HepG2 (cell line): ENCODE results near the gene LYRM1. TPM values are rescaled to one million over a fixed set of nuclear protein-coding genes. Genes with fewer than 3 reads are reported as not detected.
A peak's percentile ranks its signal among the peaks of the same experiment; 100 is the strongest.

Experiments
- ATF7-NPFF ChIP-seq: sonication (generic); formaldehyde crosslinking; IDR thresholded peaks from 2 replicates; pipeline ENCODE4 v1.8.1; 2023; ENCODE audit warnings: mild to moderate bottlenecking, low read depth, missing genetic modification reagents, moderate library complexity
- CREB1 ChIP-seq, 2 experiments: fragments of 450-650 bp in 1 of 2; IDR thresholded peaks; 2 replicates each; pipeline ENCODE4 v1.6.1; 2016 to 2017; ENCODE audit warnings: control low read depth in 1 of 2, mild to moderate bottlenecking in 1 of 2, missing compliant biosample characterization in 1 of 2, missing genetic modification characterization in 1 of 2
- HDAC2 ChIP-seq: sonication (generic); formaldehyde crosslinking; IDR thresholded peaks from 2 replicates; pipeline ENCODE4 v1.4.0; 2020; ENCODE audit warnings: missing genetic modification reagents
- HNRNPK ChIP-seq: fragments of 200-400 bp; formaldehyde crosslinking; IDR thresholded peaks from 2 replicates; pipeline ENCODE4 v1.6.1; 2018; ENCODE audit warnings: low read length, low read depth, moderate library complexity, mild to moderate bottlenecking; ENCODE audit not compliant: poor library complexity, severe bottlenecking
- HNRNPL ChIP-seq: fragments of 200-400 bp; formaldehyde crosslinking; IDR thresholded peaks from 2 replicates; pipeline ENCODE4 v1.6.1; 2017; ENCODE audit warnings: mild to moderate bottlenecking, low read depth, low read length
- IRF2 ChIP-seq: IDR thresholded peaks from 2 replicates; pipeline ENCODE4 v1.6.1; 2018; ENCODE audit warnings: missing genetic modification reagents, missing compliant biosample characterization
- MATR3 ChIP-seq: sonication (generic); formaldehyde crosslinking; IDR thresholded peaks from 2 replicates; pipeline ENCODE4 v1.4.0; 2020; ENCODE audit warnings: missing genetic modification reagents
- PRMT3 ChIP-seq: sonication (generic); formaldehyde crosslinking; IDR thresholded peaks from 2 replicates; pipeline ENCODE4 v1.8.1; 2022; ENCODE audit warnings: low read depth, mild to moderate bottlenecking, moderate library complexity, missing genetic modification reagents, borderline replicate concordance
- SIN3B ChIP-seq: fragments of 150-350 bp; IDR thresholded peaks from 2 replicates; pipeline ENCODE4 v1.6.1; 2014; ENCODE audit warnings: low read length
- TBX3 ChIP-seq: fragments of 450-650 bp; IDR thresholded peaks from 2 replicates; pipeline ENCODE4 v1.6.1; 2017; ENCODE audit warnings: antibody characterized with exemption, mild to moderate bottlenecking, inconsistent platforms, borderline replicate concordance
- TCF7 ChIP-seq: sonication (generic); IDR thresholded peaks from 2 replicates; pipeline ENCODE4 v1.6.1; 2016; ENCODE audit warnings: antibody characterized with exemption, low read depth
- TGIF2 ChIP-seq: IDR thresholded peaks from 2 replicates; pipeline ENCODE4 v1.6.1; 2016; ENCODE audit warnings: control low read depth, missing compliant biosample characterization
- TMF1 ChIP-seq: sonication (generic); formaldehyde crosslinking; IDR thresholded peaks from 2 replicates; pipeline ENCODE4 v1.8.1; 2022; ENCODE audit warnings: low read depth, missing genetic modification reagents
- ZBTB7B ChIP-seq: sonication (generic); formaldehyde crosslinking; IDR thresholded peaks from 2 replicates; pipeline ENCODE4 v1.4.0; 2020; ENCODE audit warnings: missing genetic modification reagents
- ZMYM2 ChIP-seq: sonication (generic); formaldehyde crosslinking; IDR thresholded peaks from 2 replicates; pipeline ENCODE4 v1.8.0; 2022; ENCODE audit warnings: mild to moderate bottlenecking, missing genetic modification reagents
- ZNF205 ChIP-seq: IDR thresholded peaks from 2 replicates; pipeline ENCODE4 v1.6.1; 2018; ENCODE audit warnings: missing biosample characterization, missing genetic modification reagents
- ZNF44 ChIP-seq: sonication (generic); formaldehyde crosslinking; IDR thresholded peaks from 2 replicates; pipeline ENCODE4 v1.5.1; 2020; ENCODE audit warnings: mild to moderate bottlenecking, missing genetic modification reagents
- ZNF468 ChIP-seq: sonication (generic); formaldehyde crosslinking; IDR thresholded peaks from 2 replicates; pipeline ENCODE4 v1.8.0; 2022; ENCODE audit warnings: mild to moderate bottlenecking, moderate library complexity, missing genetic modification reagents
- ZNF563 ChIP-seq: sonication (generic); formaldehyde crosslinking; IDR thresholded peaks from 2 replicates; pipeline ENCODE4 v1.8.0; 2022; ENCODE audit warnings: mild to moderate bottlenecking, moderate library complexity, missing genetic modification reagents
- ZNF629 ChIP-seq: sonication (generic); formaldehyde crosslinking; conservative IDR thresholded peaks from 2 replicates; pipeline ENCODE4 v1.5.0; 2020; ENCODE audit warnings: missing genetic modification reagents
- ZSCAN22 ChIP-seq: sonication (generic); formaldehyde crosslinking; IDR thresholded peaks from 2 replicates; pipeline ENCODE4 v1.4.0; 2020; ENCODE audit warnings: mild to moderate bottlenecking, missing genetic modification reagents
- ZSCAN31 ChIP-seq: sonication (generic); formaldehyde crosslinking; IDR thresholded peaks from 2 replicates; pipeline ENCODE4 v1.5.0; 2020; ENCODE audit warnings: low read depth, mild to moderate bottlenecking, missing genetic modification reagents
- polyA plus RNA-seq, 8 experiments: library from polyadenylated mRNA; depleted of rRNA in 3 of 8; stranded (reverse) in 7 of 8; unstranded in 1 of 8; fragments of >200 nt; fragmentation: Illumina TruSeq in 4 of 8; extraction: Trizol in 4 of 8; gene quantifications; 2 replicates each; pipeline versions ENCODE4 v1.2.1 to v1.2.3, GENCODE V29; 2011 to 2016; ENCODE audit warnings: low read depth in 4 of 8, missing spikeins in 1 of 8, mixed read lengths in 1 of 8; ENCODE audit not compliant: insufficient read depth in 1 of 8
- total RNA-seq, 5 experiments: library from RNA; depleted of rRNA; stranded (reverse); fragments of >200 nt; fragmentation: Illumina TruSeq; extraction: Trizol; gene quantifications; 2 replicates each; pipeline ENCODE4 v1.2.3, GENCODE V29; 2016; ENCODE audit warnings: low read depth in 1 of 5
- TF ChIP-seq, protein P1 (sequence below): sonication (generic); formaldehyde crosslinking; IDR thresholded peaks from 2 replicates; pipeline ENCODE4 v1.4.0; 2020; ENCODE audit warnings: mild to moderate bottlenecking, missing genetic modification reagents
- TF ChIP-seq, protein P2 (sequence below): sonication (generic); formaldehyde crosslinking; conservative IDR thresholded peaks from 2 replicates; pipeline ENCODE4 v1.4.0; 2020; ENCODE audit warnings: missing genetic modification reagents
- TF ChIP-seq, protein P3 (sequence below): sonication (generic); formaldehyde crosslinking; IDR thresholded peaks from 2 replicates; pipeline ENCODE4 v1.4.0; 2020; ENCODE audit warnings: mild to moderate bottlenecking, low read depth, missing genetic modification reagents

Gene LYRM1
- total and polyA plus RNA-seq, 2 of the 13 experiments (the other 11 are each of a cell fraction or from before 2014, with no cell fraction given), result 59.2 to 82.6 TPM

DNA sequence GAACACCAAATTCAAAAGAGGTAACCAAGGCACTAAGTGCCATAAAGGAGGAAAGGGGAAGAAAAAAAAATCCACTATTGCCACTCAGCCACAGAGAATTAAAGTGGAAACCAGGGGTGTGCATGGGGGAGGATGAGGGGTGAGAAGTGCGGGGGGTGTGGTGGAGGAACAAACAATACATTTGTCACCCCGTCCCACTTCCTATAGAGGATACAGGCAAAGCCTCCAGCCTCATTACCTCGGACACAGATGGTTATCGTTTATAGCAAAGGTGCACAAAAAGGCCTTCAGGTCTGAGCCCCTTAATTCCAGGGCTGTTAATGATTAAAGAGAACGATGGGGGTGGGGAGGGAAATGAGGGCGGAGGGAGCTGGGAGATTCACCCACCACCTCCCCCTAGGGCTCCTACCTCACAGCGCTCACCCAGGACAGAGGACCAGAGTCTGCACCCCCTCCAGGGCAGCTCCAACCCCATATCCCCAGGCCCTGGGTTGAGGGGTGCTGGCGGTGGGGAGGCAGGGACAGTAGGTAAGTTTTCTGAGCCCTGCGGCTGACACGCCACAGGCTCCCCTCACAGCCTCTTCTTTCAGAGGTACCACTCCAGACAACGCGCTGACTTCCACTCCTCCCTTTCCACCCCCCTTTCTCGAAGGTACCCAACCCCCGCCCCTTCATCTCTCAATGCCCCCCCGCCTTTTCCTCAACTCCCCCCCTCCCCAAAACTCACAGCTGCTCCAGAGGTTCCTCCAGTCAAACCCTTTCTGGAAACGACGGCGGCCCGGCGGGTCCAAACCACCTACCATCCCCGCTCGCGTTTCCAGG, 883 bp upstream of the LYRM1 start (continued):
- no peak for TF ChIP-seq TBX3
- TF ChIP-seq TGIF2 (CRISPR knock-in tag), result no peak
- no peak for TF ChIP-seq TCF7
- TF ChIP-seq ZMYM2 (CRISPR knock-in tag), result no peak
- peak; percentile 76; the same call in 1 of the 2 replicates for TF ChIP-seq ZSCAN31
- TF ChIP-seq, protein P1, sequence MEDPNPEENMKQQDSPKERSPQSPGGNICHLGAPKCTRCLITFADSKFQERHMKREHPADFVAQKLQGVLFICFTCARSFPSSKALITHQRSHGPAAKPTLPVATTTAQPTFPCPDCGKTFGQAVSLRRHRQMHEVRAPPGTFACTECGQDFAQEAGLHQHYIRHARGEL (CRISPR knock-in tag), result no peak
- TF ChIP-seq ATF7-NPFF (CRISPR knock-in tag), result 0 out of 2 replicates have a peak, but pooled peaks have one; percentile 38
- TF ChIP-seq TMF1 (CRISPR knock-in tag), result peak; percentile 87; the same call in 1 of the 2 replicates
- TF ChIP-seq CREB1 (IDR thresholded peaks at IDR 0.05), result no peak
- TF ChIP-seq CREB1 (CRISPR knock-in tag; IDR thresholded peaks at IDR 0.05), result no peak
- 0 out of 2 replicates have a peak, but pooled peaks have one; percentile 42 for TF ChIP-seq ZNF205 (CRISPR knock-in tag)
- TF ChIP-seq, protein P2, sequence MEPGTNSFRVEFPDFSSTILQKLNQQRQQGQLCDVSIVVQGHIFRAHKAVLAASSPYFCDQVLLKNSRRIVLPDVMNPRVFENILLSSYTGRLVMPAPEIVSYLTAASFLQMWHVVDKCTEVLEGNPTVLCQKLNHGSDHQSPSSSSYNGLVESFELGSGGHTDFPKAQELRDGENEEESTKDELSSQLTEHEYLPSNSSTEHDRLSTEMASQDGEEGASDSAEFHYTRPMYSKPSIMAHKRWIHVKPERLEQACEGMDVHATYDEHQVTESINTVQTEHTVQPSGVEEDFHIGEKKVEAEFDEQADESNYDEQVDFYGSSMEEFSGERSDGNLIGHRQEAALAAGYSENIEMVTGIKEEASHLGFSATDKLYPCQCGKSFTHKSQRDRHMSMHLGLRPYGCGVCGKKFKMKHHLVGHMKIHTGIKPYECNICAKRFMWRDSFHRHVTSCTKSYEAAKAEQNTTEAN (CRISPR knock-in tag), result no peak
- no peak for TF ChIP-seq ZNF468
- TF ChIP-seq HNRNPK, result peak; percentile 85
- peak; percentile 14; the same call in 1 of the 2 replicates for TF ChIP-seq ZNF44 (CRISPR knock-in tag)
- 0 out of 2 replicates have a peak, but pooled peaks have one; percentile 8 for TF ChIP-seq SIN3B
- TF ChIP-seq MATR3 (CRISPR knock-in tag), result no peak
- TF ChIP-seq HNRNPL, result no peak
- no peak for TF ChIP-seq ZNF629 (CRISPR knock-in tag)
- TF ChIP-seq ZSCAN22 (CRISPR knock-in tag), result 0 out of 2 replicates have a peak, but pooled peaks have one; percentile 4
- TF ChIP-seq HDAC2 (CRISPR knock-in tag), result peak; percentile 42
- TF ChIP-seq PRMT3, result no peak; the same call in 1 of the 2 replicates
- TF ChIP-seq IRF2, result no peak
- TF ChIP-seq, protein P3, sequence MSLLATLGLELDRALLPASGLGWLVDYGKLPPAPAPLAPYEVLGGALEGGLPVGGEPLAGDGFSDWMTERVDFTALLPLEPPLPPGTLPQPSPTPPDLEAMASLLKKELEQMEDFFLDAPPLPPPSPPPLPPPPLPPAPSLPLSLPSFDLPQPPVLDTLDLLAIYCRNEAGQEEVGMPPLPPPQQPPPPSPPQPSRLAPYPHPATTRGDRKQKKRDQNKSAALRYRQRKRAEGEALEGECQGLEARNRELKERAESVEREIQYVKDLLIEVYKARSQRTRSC (CRISPR knock-in tag), result no peak
- no peak for TF ChIP-seq ZNF563
- TF ChIP-seq ZBTB7B (CRISPR knock-in tag), result peak; percentile 32; the same call in 1 of the 2 replicates
